SK-N-SH (cell line): ENCODE measurements around the gene SGCE.

Experiments used
- CTCF ChIP-seq: fragments of 200-600 bp; sonication (generic); IDR thresholded peaks from 2 replicates; pipeline ENCODE4 v1.6.1; 2017; ENCODE audit warnings: antibody characterized with exemption, mild to moderate bottlenecking, moderate library complexity
- GABPA ChIP-seq: IDR thresholded peaks from 2 replicates; pipeline ENCODE4 v1.4.0; 2012; ENCODE audit warnings: low read depth, mild to moderate bottlenecking
- MXI1 ChIP-seq: IDR thresholded peaks from 2 replicates; pipeline ENCODE4 v1.6.1; 2012; ENCODE audit warnings: mild to moderate bottlenecking, low read depth, low read length, improper control_type of control experiment
- RAD21 ChIP-seq: IDR thresholded peaks from 2 replicates; pipeline ENCODE4 v1.6.1; 2012; ENCODE audit warnings: mild to moderate bottlenecking, low read length
- RCOR1 ChIP-seq: fragments of 150-350 bp; IDR thresholded peaks from 2 replicates; pipeline ENCODE4 v1.6.1; 2017; ENCODE audit warnings: antibody characterized with exemption, low read length
- REST ChIP-seq: IDR thresholded peaks from 2 replicates; pipeline ENCODE4 v1.6.1; 2012; ENCODE audit warnings: mild to moderate bottlenecking, low read depth, low read length, moderate library complexity
- SMC3 ChIP-seq: IDR thresholded peaks from 2 replicates; pipeline ENCODE4 v1.6.1; 2012; ENCODE audit warnings: low read depth, low read length, improper control_type of control experiment
- TAF1 ChIP-seq: IDR thresholded peaks from 2 replicates; pipeline ENCODE4 v1.6.1; 2012; ENCODE audit warnings: low read depth, mild to moderate bottlenecking, low read length, moderate library complexity, borderline replicate concordance

GRCh38 chr7:94556028-94556427, 99.9 kb downstream of the SGCE start:
- no peak for TF ChIP-seq MXI1
- no peak for TF ChIP-seq SMC3
- no peak for TF ChIP-seq REST
- TF ChIP-seq TAF1 = no peak
- no peak for TF ChIP-seq CTCF
- TF ChIP-seq RCOR1 = no peak
- no peak for TF ChIP-seq GABPA
- TF ChIP-seq RAD21 = no peak
